Fibroblast of pulmonary artery (primary cell): Measurements from ENCODE around the gene ENG.
"Not testable (repeated sequence)": the region's sequence is repeated elsewhere in the genome, so short reads cannot be mapped to it uniquely, and the experiment has no call there.

ENCODE experiments used
- DNase-seq: peaks from one replicate; pipeline ENCODE4 v3.0.0-alpha.2; 2010; ENCODE audit warnings: low read depth
- H3K4me3 ChIP-seq: replicated peaks from 2 replicates; pipeline ENCODE4 v1.5.1; 2011; ENCODE audit warnings: low read depth, mild to moderate bottlenecking, control low read depth, low read length, moderate library complexity
- CTCF ChIP-seq: IDR thresholded peaks from 2 replicates; pipeline ENCODE4 v1.5.1; 2011; ENCODE audit warnings: mild to moderate bottlenecking, control low read depth, low read length, inconsistent platforms; ENCODE audit errors: missing control alignments

Gene ENG

GRCh38 chr9:127874301-127875221, 20.1 kb upstream of the ENG start:
- H3K4me3 ChIP-seq, result no peak overlapping the region
- no peak for DNase-seq

GRCh38 chr9:127873886-127874285, 19.4 kb upstream of the ENG start:
- peak; percentile 56 for DNase-seq
- no peak for TF ChIP-seq CTCF
- H3K4me3 ChIP-seq, result no peak overlapping the region

More at GRCh38 chr9:127874301-127875221, 20.1 kb upstream of the ENG start:
- no peak for TF ChIP-seq CTCF

- no peak overlapping the region for H3K4me3 ChIP-seq
- DNase-seq, result no peak
- no peak for TF ChIP-seq CTCF
Observed at GRCh38 chr9:127873223-127873691, 18.8 kb upstream of the ENG start.

GRCh38 chr9:127872369-127873222, 18.1 kb upstream of the ENG start:
- no peak for TF ChIP-seq CTCF
- DNase-seq, result no peak
- no peak overlapping the region for H3K4me3 ChIP-seq

- DNase-seq, result peak; percentile 32
- TF ChIP-seq CTCF, result no peak
- H3K4me3 ChIP-seq, result no peak overlapping the region
Observed at GRCh38 chr9:127871531-127871930, 17.1 kb upstream of the ENG start.

- no peak for TF ChIP-seq CTCF
- H3K4me3 ChIP-seq, result no peak overlapping the region
- no peak for DNase-seq
Observed at GRCh38 chr9:127870887-127871286, 16.4 kb upstream of the ENG start.

- H3K4me3 ChIP-seq, DNase-seq: not testable (repeated sequence)
Observed at GRCh38 chr9:127870153-127870491, 15.7 kb upstream of the ENG start.
